Neural cell (in vitro differentiated cells): ENCODE data around the gene SEC24D. TPM values are rescaled to one million over a fixed set of nuclear protein-coding genes. Genes with fewer than 3 reads are reported as not detected.
"Not testable (repeated sequence)": the region's sequence is repeated elsewhere in the genome, so short reads cannot be mapped to it uniquely, and the experiment has no call there.

Experiments used
- H2AFZ ChIP-seq: fragments of 200-600, 300-800 bp; sonication (generic), shearing (Covaris generic); 2 replicates; pipeline ENCODE4 v1.6.0; 2014; ENCODE audit warnings: low read depth, mild to moderate bottlenecking, antibody characterized with exemption, low read length, moderate library complexity
- H3F3A ChIP-seq: fragments of 200-600 bp; shearing (Covaris generic); 2 replicates; pipeline ENCODE4 v1.6.1; 2016; ENCODE audit warnings: mild to moderate bottlenecking, moderate library complexity, mixed read lengths, antibody characterized with exemption, low read length; ENCODE audit not compliant: insufficient read depth, poor library complexity, severe bottlenecking
- H3K27ac ChIP-seq: fragments of 200-600, 300-800 bp; sonication (generic), shearing (Covaris generic); 2 replicates; pipeline ENCODE4 v1.5.1; 2014; ENCODE audit warnings: mild to moderate bottlenecking, low read length, moderate library complexity
- H3K27me3 ChIP-seq: fragments of 300-800, 200-600 bp; sonication (generic), shearing (Covaris generic); 2 replicates; pipeline ENCODE4 v1.6.0; 2014; ENCODE audit warnings: mild to moderate bottlenecking, low read depth, low read length, moderate library complexity; ENCODE audit not compliant: insufficient read depth
- H3K36me3 ChIP-seq: fragments of 300-800, 200-600 bp; sonication (generic), shearing (Covaris generic); 2 replicates; pipeline ENCODE4 v1.5.1; 2014; ENCODE audit warnings: mild to moderate bottlenecking, antibody characterized with exemption, low read length, moderate library complexity; ENCODE audit not compliant: insufficient read depth
- H3K4me2 ChIP-seq: fragments of 300-800, 200-600 bp; sonication (generic), shearing (Covaris generic); 2 replicates; pipeline ENCODE4 v1.6.0; 2014; ENCODE audit warnings: mild to moderate bottlenecking, low read length
- H3K4me3 ChIP-seq: fragments of 300-800, 200-600 bp; sonication (generic), shearing (Covaris generic); 2 replicates; pipeline ENCODE4 v1.5.1; 2014; ENCODE audit warnings: mild to moderate bottlenecking, low read length, moderate library complexity
- H3K79me2 ChIP-seq: fragments of 200-600 bp; shearing (Covaris generic); replicated peaks from 2 replicates; pipeline ENCODE4 v1.6.0; 2014; ENCODE audit warnings: mild to moderate bottlenecking, low read length, moderate library complexity; ENCODE audit not compliant: insufficient read depth
- H3K9ac ChIP-seq: fragments of 300-800, 200-600 bp; sonication (generic), shearing (Covaris generic); 2 replicates; pipeline ENCODE4 v1.6.1; 2016; ENCODE audit warnings: mild to moderate bottlenecking, low read length, mixed read lengths
- H3K9me2 ChIP-seq: fragments of 200-600 bp; shearing (Covaris generic); 2 replicates; pipeline ENCODE4 v1.6.1; 2016; ENCODE audit warnings: mild to moderate bottlenecking, low read length, mixed read lengths; ENCODE audit not compliant: insufficient read depth
- H3K9me3 ChIP-seq: fragments of 200-600, 300-800 bp; sonication (generic), shearing (Covaris generic); 2 replicates; pipeline ENCODE4 v1.6.1; 2016; ENCODE audit warnings: mild to moderate bottlenecking, mixed run types, low read length, moderate library complexity, mixed read lengths
- H4K20me1 ChIP-seq: fragments of 200-600 bp; shearing (Covaris generic); 2 replicates; pipeline ENCODE4 v1.6.1; 2016; ENCODE audit warnings: mild to moderate bottlenecking, mixed run types; ENCODE audit not compliant: insufficient read depth
- CTCF ChIP-seq: fragments of 450-650 bp; IDR thresholded peaks from 2 replicates; pipeline ENCODE4 v1.5.1; 2014; ENCODE audit warnings: antibody characterized with exemption, mild to moderate bottlenecking, moderate library complexity; ENCODE audit not compliant: poor library complexity, severe bottlenecking
- EP300 ChIP-seq: fragments of 450-650 bp; conservative IDR thresholded peaks from 2 replicates; pipeline ENCODE4 v1.6.1; 2014; ENCODE audit warnings: antibody characterized with exemption, mild to moderate bottlenecking, moderate library complexity; ENCODE audit not compliant: poor library complexity, severe bottlenecking
- EZH2 ChIP-seq: fragments of 200-600, 300-800 bp; shearing (Covaris generic), sonication (generic); IDR thresholded peaks from 2 replicates; pipeline ENCODE4 v1.6.1; 2014; ENCODE audit warnings: antibody characterized with exemption, low read length, borderline replicate concordance, mild to moderate bottlenecking; ENCODE audit not compliant: insufficient read depth, poor library complexity, severe bottlenecking
- MXI1 ChIP-seq: fragments of 450-650 bp; conservative IDR thresholded peaks from 2 replicates; pipeline ENCODE4 v1.6.1; 2014; ENCODE audit warnings: antibody characterized with exemption, mild to moderate bottlenecking; ENCODE audit not compliant: poor library complexity, severe bottlenecking
- POLR2AphosphoS5 ChIP-seq: IDR thresholded peaks from 2 replicates; pipeline ENCODE4 v1.6.1; 2012
- RAD21 ChIP-seq: fragments of 450-650 bp; conservative IDR thresholded peaks from 2 replicates; pipeline ENCODE4 v1.6.1; 2014; ENCODE audit warnings: antibody characterized with exemption, mild to moderate bottlenecking, moderate library complexity
- REST ChIP-seq: IDR thresholded peaks from 2 replicates; pipeline ENCODE4 v1.6.1; 2012; ENCODE audit warnings: borderline replicate concordance
- SMC3 ChIP-seq: fragments of 450-650 bp; conservative IDR thresholded peaks from 2 replicates; pipeline ENCODE4 v1.6.1; 2014; ENCODE audit warnings: antibody characterized with exemption, mild to moderate bottlenecking, moderate library complexity; ENCODE audit not compliant: poor library complexity
- TAF1 ChIP-seq: IDR thresholded peaks from 2 replicates; pipeline ENCODE4 v1.6.1; 2012; ENCODE audit warnings: low read depth
- polyA plus RNA-seq: library from polyadenylated mRNA; depleted of rRNA; stranded (reverse); fragments of >200 nt; gene quantifications from 2 replicates; pipeline ENCODE4 v1.2.3, GENCODE V29; 2014

Gene SEC24D
- polyA plus RNA-seq, 1 donor from 2014 or later: 7.8 TPM

GRCh38 chr4:118881512-118882146 lies 45.7 kb upstream of the SEC24D start:
- Histone ChIP-seq H3K4me2 (no peak overlapping the region), H3F3A (no peaks in the 10 kb centered on the region), H3K9me2 (no peaks in the 10 kb centered on the region), H4K20me1 (no peaks in the 10 kb centered on the region), H3K36me3 (no peaks in the 10 kb centered on the region), H3K9ac (no peak overlapping the region), H2AFZ (no peak overlapping the region), H3K27ac (no peak overlapping the region), H3K79me2 (no peaks in the 10 kb centered on the region), H3K27me3 (no peaks in the 10 kb centered on the region), H3K4me3 (no peak overlapping the region), H3K9me3 (no peaks in the 10 kb centered on the region)
- TF ChIP-seq REST (no peak), POLR2AphosphoS5 (no peak)

- no peaks in the 10 kb centered on the region for H4K20me1 ChIP-seq
- H3K36me3 ChIP-seq: no peaks in the 10 kb centered on the region
- H3K4me2 ChIP-seq: no peak overlapping the region
Measured at GRCh38 chr4:118879409-118879808, 43.5 kb upstream of the SEC24D start.

GRCh38 chr4:118878507-118878906 lies 42.6 kb upstream of the SEC24D start:
- not testable (repeated sequence) for H3K4me3 ChIP-seq, H4K20me1 ChIP-seq, H3K9me2 ChIP-seq, H3K79me2 ChIP-seq, H3K9ac ChIP-seq, H2AFZ ChIP-seq, H3K27ac ChIP-seq, H3K27me3 ChIP-seq, H3K4me2 ChIP-seq, H3K9me3 ChIP-seq, H3K36me3 ChIP-seq, H3F3A ChIP-seq

More at GRCh38 chr4:118879409-118879808, 43.5 kb upstream of the SEC24D start:
- Histone ChIP-seq H3K9me3 (no peaks in the 10 kb centered on the region), H3K27me3 (no peaks in the 10 kb centered on the region), H3K9ac (no peak overlapping the region), H3F3A (no peaks in the 10 kb centered on the region), H3K27ac (no peak overlapping the region), H2AFZ (no peak overlapping the region), H3K79me2 (no peaks in the 10 kb centered on the region), H3K9me2 (no peaks in the 10 kb centered on the region), H3K4me3 (no peak overlapping the region)
- TF ChIP-seq RAD21 (no peak), CTCF (no peak), MXI1 (no peak), TAF1 (no peak), EP300 (no peak), EZH2 (no peak), POLR2AphosphoS5 (no peak), SMC3 (no peak), REST (no peak)
